GM12878 (cell line): Measurements from ENCODE around the gene SLX9. TPM values are rescaled to one million over a fixed set of nuclear protein-coding genes. Genes with fewer than 3 reads are reported as not detected.
A peak's percentile ranks its signal among the peaks of the same experiment; 100 is the strongest.

ENCODE experiments used
- ATAC-seq: fragments of 200-7000 bp; cut with Tn5 transposase; 3 replicates; pipeline ENCODE4 v1.9.1; 2020; ENCODE audit warnings: mild to moderate bottlenecking, moderate library complexity
- BruUV-seq: library from RNA; stranded (reverse); fragments of 400-500 nt; replicated peaks from 2 replicates; lab custom pipeline; 2021; lab: Mats Ljungman, UMichigan
- CTCF ChIA-PET: fragments of 300-600 bp; sonication (Branson Sonifier 250); formaldehyde crosslinking; extraction: SDS; loops from one replicate; lab custom pipeline; 2021; ENCODE audit warnings: inconsistent platforms; lab: Yijun Ruan, JAX
- POLR2A ChIA-PET: fragments of 350-600 bp; formaldehyde crosslinking; extraction: SDS; loops from one replicate; lab custom pipeline; 2021; ENCODE audit warnings: inconsistent platforms; lab: Charles Lee
- RAD21 ChIA-PET: fragments of 300-600 bp; sonication (Branson Sonifier 250); formaldehyde crosslinking; loops from one replicate; lab custom pipeline; 2023; ENCODE audit warnings: antibody characterized with exemption; ENCODE audit not compliant: unreplicated experiment; lab: Charles Lee
- SMC1A ChIA-PET: fragments of 300-600 bp; sonication (Branson Sonifier 250); formaldehyde crosslinking; loops from one replicate; lab custom pipeline; 2023; ENCODE audit not compliant: unreplicated experiment, uncharacterized antibody; lab: Charles Lee
- DNase-seq: peaks from one replicate; pipeline ENCODE4 v3.0.0-alpha.2; 2011; ENCODE audit warnings: low read depth, low spot score
- FAIRE-seq: peaks from 3 replicates; lab custom pipeline; 2011; peaks lifted over from hg19 to GRCh38; lab: Jason Lieb, UNC
- H2AFZ ChIP-seq: 2 replicates; pipeline ENCODE4 v1.6.0; 2011; ENCODE audit warnings: low read depth, low read length, control low read depth; ENCODE audit not compliant: control insufficient read depth
- H3K27ac ChIP-seq: 2 replicates; pipeline ENCODE4 v1.5.1; 2011; ENCODE audit warnings: control low read depth; ENCODE audit not compliant: control insufficient read depth, insufficient read depth
- H3K27me3 ChIP-seq, 2 experiments: replicated peaks in 1 of 2; 2 replicates each; pipeline versions ENCODE4 v1.6.0 to v1.6.1; 2011; ENCODE audit warnings: low read length in 1 of 2; ENCODE audit not compliant: control insufficient read depth in 2 of 2, insufficient read depth in 2 of 2
- H3K36me3 ChIP-seq, 2 experiments: 2 replicates each; pipeline ENCODE4 v1.5.1; 2011; ENCODE audit warnings: low read length in 1 of 2; ENCODE audit not compliant: control insufficient read depth in 2 of 2, insufficient read depth in 2 of 2
- H3K4me1 ChIP-seq: 2 replicates; pipeline ENCODE4 v1.6.1; 2011; ENCODE audit warnings: mild to moderate bottlenecking, low read length, moderate library complexity, mixed read lengths; ENCODE audit not compliant: control insufficient read depth, insufficient read depth
- H3K4me2 ChIP-seq: 2 replicates; pipeline ENCODE4 v1.6.0; 2011; ENCODE audit warnings: control low read depth; ENCODE audit not compliant: control insufficient read depth, insufficient read depth
- H3K4me3 ChIP-seq: fragments of 200-600 bp; sonication (generic); 2 replicates; pipeline ENCODE4 v1.5.1; 2016
- H3K79me2 ChIP-seq: 2 replicates; pipeline ENCODE4 v1.6.0; 2011; ENCODE audit warnings: low read length; ENCODE audit not compliant: control insufficient read depth, insufficient read depth
- H3K9ac ChIP-seq: 2 replicates; pipeline ENCODE4 v1.8.0; 2011; ENCODE audit warnings: low read length, control low read depth, mixed read lengths; ENCODE audit not compliant: control insufficient read depth, insufficient read depth
- H3K9me3 ChIP-seq: replicated peaks from 3 replicates; pipeline ENCODE4 v1.5.1; 2011; ENCODE audit warnings: mild to moderate bottlenecking, low read length; ENCODE audit not compliant: control insufficient read depth, insufficient read depth
- H4K20me1 ChIP-seq: 2 replicates; pipeline ENCODE4 v1.6.0; 2011; ENCODE audit not compliant: control insufficient read depth, insufficient read depth
- CEBPZ ChIP-seq: fragments of 150-350 bp; IDR thresholded peaks from 2 replicates; pipeline ENCODE4 v1.6.1; 2016; ENCODE audit warnings: low read depth, low read length
- SKIL ChIP-seq: fragments of 450-650 bp; IDR thresholded peaks from 2 replicates; pipeline ENCODE4 v1.6.1; 2017; ENCODE audit warnings: mild to moderate bottlenecking, low read depth, inconsistent platforms; ENCODE audit not compliant: poor library complexity, severe bottlenecking
- WGBS: methylation state at CpG from one replicate; pipeline ENCODE4 v1.1.6; 2016; ENCODE audit warnings: low lambda C conversion rate; ENCODE audit not compliant: insufficient replicate concordance, insufficient coverage; ENCODE audit errors: missing lambda C conversion rate; 5-methylcytosine and 5-hydroxymethylcytosine counted together
- in situ Hi-C: fragments of 300-500 bp; cut with MboI; formaldehyde crosslinking; loops from 9 replicates; pipeline ENCODE4 v1.14.3; 2018; ENCODE audit warnings: mixed read lengths
- intact Hi-C: fragments of 100-400 bp; cut with micrococcal nuclease; formaldehyde crosslinking; loops from one replicate; pipeline ENCODE4 v1.14.2; 2022; ENCODE audit not compliant: unreplicated experiment
- polyA plus RNA-seq, 11 experiments: library from polyadenylated mRNA; depleted of rRNA in 4 of 11; unstranded in 6 of 11; stranded (reverse) in 5 of 11; fragments of >200 nt; fragmentation: Nextera tagmentation in 4 of 11; fragmentation: Illumina TruSeq in 1 of 11; extraction: Ambion mirVana in 4 of 11; extraction: Trizol in 1 of 11; gene quantifications; 1 replicate in 1 of 11; 2 replicates in 10 of 11; pipeline versions ENCODE4 v1.2.1 to v1.2.3, GENCODE V29; 2011 to 2016; ENCODE audit warnings: inconsistent platforms in 2 of 11, missing spikeins in 2 of 11, low read depth in 1 of 11
- total RNA-seq, 4 experiments: library from RNA; depleted of rRNA in 3 of 4; stranded (reverse); fragments of >200 nt in 3 of 4; fragmentation: Illumina TruSeq in 1 of 4; extraction: Trizol in 1 of 4; gene quantifications; 2 replicates each; pipeline versions ENCODE4 v1.2.1 to v1.2.3, GENCODE V29; 2013 to 2021

The SLX9 gene
- total and polyA plus RNA-seq, 10 of the 15 experiments (the other 5 are each of a cell fraction or from before 2014, with no cell fraction given) = 0.69 to 81.3 (median 33.9) TPM

GRCh38 chr21:44918581-44919033, 21.2 kb upstream of the SLX9 start:
- Histone ChIP-seq H3K4me2 (peak overlapping the region; percentile 94; the same call in 1 of the 2 replicates), H4K20me1 (no peaks in the 10 kb centered on the region), H2AFZ (no peak overlapping the region), H3K27ac (no peak overlapping the region), H3K9ac (no peak overlapping the region), H3K36me3 (peaks cover 0 to 7% of the 10 kb centered on the region in 2 experiments; a peak in 3 of 4 replicates), H3K79me2 (peaks cover 36% of the 10 kb centered on the region), H3K9me3 (no peaks in the 10 kb centered on the region), H3K4me3 (peak overlapping the region; percentile 35; the same call in 1 of the 2 replicates), H3K4me1 (peaks cover 20% of the 10 kb centered on the region), H3K27me3 (no peaks in the 10 kb centered on the region)
- in situ Hi-C loops (no loop called here), intact Hi-C loops (no loop called here)
- SMC1A ChIA-PET = interaction anchor here (0.6 to 4.1 kb wide), 5 partner anchors 10 to 26 kb away, joined by 3 to 15 read pairs (median 4); no protein-coding TSS in a partner anchor
- 54% methylated on average over 13 of the region's 13 CpGs for WGBS
- DNase-seq (no peak), FAIRE-seq (no peak), ATAC-seq (no peak)
- BruUV-seq = no TSS peak
- CTCF ChIA-PET = interaction anchor here (1.0 to 2.7 kb wide), 7 partner anchors 9 to 221 kb away, joined by 3 to 21 read pairs (median 4); no protein-coding TSS in a partner anchor
- no peak for TF ChIP-seq CEBPZ
- no peak for TF ChIP-seq SKIL
- POLR2A ChIA-PET = interaction anchor here (0.9 to 3.4 kb wide), 2 partner anchors 9 to 12 kb away, joined by 6 to 33 read pairs; no protein-coding TSS in a partner anchor
- RAD21 ChIA-PET = interaction anchor here (1.2 to 1.5 kb wide), 2 partner anchors 11 to 13 kb away, joined by 4 to 15 read pairs; no protein-coding TSS in a partner anchor
